Endothelial cell of umbilical vein (primary cell): ENCODE data around the gene CELF3. TPM values are rescaled to one million over a fixed set of nuclear protein-coding genes. Genes with fewer than 3 reads are reported as not detected.

Experiments used
- Bru-seq: library from RNA; stranded (reverse); fragments of 400-500 nt; gene quantifications from one replicate; lab custom pipeline; 2021; lab: Mats Ljungman, UMichigan
- BruChase-seq, 2 experiments: library from RNA; stranded (reverse); fragments of 400-500 nt; gene quantifications; one replicate each; lab custom pipeline; 2021; lab: Mats Ljungman, UMichigan
- BruUV-seq: library from RNA; stranded (reverse); fragments of 400-500 nt; replicated peaks from 2 replicates; lab custom pipeline; 2021; lab: Mats Ljungman, UMichigan
- CTCF ChIA-PET: fragments of 300-600, 350-600 bp; sonication (Branson Sonifier 250); formaldehyde crosslinking; loops from one replicate; lab custom pipeline; 2021; ENCODE audit warnings: antibody characterized with exemption, inconsistent platforms; lab: Charles Lee
- POLR2A ChIA-PET: fragments of 300-600, 350-600 bp; sonication (Branson Sonifier 250); formaldehyde crosslinking; loops from one replicate; lab custom pipeline; 2021; ENCODE audit warnings: antibody characterized with exemption, inconsistent platforms; lab: Charles Lee
- DNase-seq: peaks from one replicate; pipeline ENCODE4 v3.0.0-alpha.2; 2011; ENCODE audit warnings: low read depth, low spot score
- FAIRE-seq: peaks from 2 replicates; lab custom pipeline; 2011; peaks lifted over from hg19 to GRCh38; lab: Jason Lieb, UNC
- H2AFZ ChIP-seq: 2 replicates; pipeline ENCODE4 v1.6.0; 2012; ENCODE audit warnings: low read depth, low read length, control low read depth, inconsistent platforms
- H3K27ac ChIP-seq: 2 replicates; pipeline ENCODE4 v1.5.1; 2011; ENCODE audit warnings: low read depth, mild to moderate bottlenecking, control low read depth, low read length, moderate library complexity; ENCODE audit not compliant: insufficient read depth
- H3K27me3 ChIP-seq, 2 experiments: 2 replicates each; pipeline versions ENCODE4 v1.6.0 to v1.6.1; 2011; ENCODE audit warnings: low read length in 2 of 2, mixed read lengths in 1 of 2; ENCODE audit not compliant: control insufficient read depth in 2 of 2, insufficient read depth in 2 of 2
- H3K36me3 ChIP-seq, 2 experiments: 2 replicates in 1 of 2; 3 replicates in 1 of 2; pipeline ENCODE4 v1.5.1; 2011; ENCODE audit warnings: low read length in 2 of 2, mild to moderate bottlenecking in 1 of 2, moderate library complexity in 1 of 2; ENCODE audit not compliant: control insufficient read depth in 2 of 2, insufficient read depth in 2 of 2; ENCODE audit errors: extremely low read depth in 1 of 2
- H3K4me1 ChIP-seq: 3 replicates; pipeline ENCODE4 v1.5.1; 2011; ENCODE audit warnings: mild to moderate bottlenecking, low read length; ENCODE audit not compliant: control insufficient read depth, insufficient read depth; ENCODE audit errors: extremely low read depth
- H3K4me2 ChIP-seq: 2 replicates; pipeline ENCODE4 v1.6.1; 2011; ENCODE audit warnings: low read length, control low read depth, mixed read lengths; ENCODE audit not compliant: insufficient read depth
- H3K4me3 ChIP-seq, 3 experiments: fragments of 200-600 bp in 1 of 3; sonication (generic), shearing (Covaris generic) in 1 of 3; replicated peaks in 1 of 3; 2 replicates each; pipeline ENCODE4 v1.5.1; 2011 to 2016; ENCODE audit warnings: control low read depth in 3 of 3, low read length in 3 of 3, mild to moderate bottlenecking in 2 of 3, inconsistent platforms in 1 of 3, low read depth in 1 of 3, moderate library complexity in 1 of 3; ENCODE audit not compliant: insufficient read depth in 1 of 3
- H3K79me2 ChIP-seq: 2 replicates; pipeline ENCODE4 v1.6.0; 2012; ENCODE audit warnings: low read length, inconsistent platforms; ENCODE audit not compliant: control insufficient read depth, insufficient read depth
- H3K9ac ChIP-seq: replicated peaks from 2 replicates; pipeline ENCODE3; 2011; ENCODE audit warnings: low read length, control low read depth; ENCODE audit not compliant: insufficient read depth; ENCODE audit errors: extremely low read depth
- H3K9me1 ChIP-seq: replicated peaks from 3 replicates; pipeline ENCODE4 v1.6.0; 2011; ENCODE audit warnings: mild to moderate bottlenecking, low read length; ENCODE audit not compliant: control insufficient read depth, insufficient read depth; ENCODE audit errors: extremely low read depth
- H3K9me3 ChIP-seq: replicated peaks from 2 replicates; pipeline ENCODE4 v1.5.1; 2012; ENCODE audit warnings: low read length, inconsistent platforms; ENCODE audit not compliant: control insufficient read depth, insufficient read depth
- H4K20me1 ChIP-seq: replicated peaks from 2 replicates; pipeline ENCODE3; 2011; ENCODE audit warnings: mild to moderate bottlenecking, low read length; ENCODE audit not compliant: control insufficient read depth, insufficient read depth; ENCODE audit errors: extremely low read depth
- EZH2 ChIP-seq: IDR thresholded peaks from 2 replicates; pipeline ENCODE4 v1.6.1; 2012; ENCODE audit warnings: borderline replicate concordance, low read depth, mild to moderate bottlenecking, moderate library complexity, low read length, inconsistent platforms; ENCODE audit not compliant: severe bottlenecking
- dilution Hi-C: fragments of 300-500 bp; cut with MboI; formaldehyde crosslinking; loops from one replicate; pipeline ENCODE4 v1.15.0; 2019; ENCODE audit warnings: low sequenced_read_pairs; ENCODE audit not compliant: extremely low pct_ligation_motif_present
- intact Hi-C: fragments of 100-400 bp; cut with micrococcal nuclease; formaldehyde crosslinking; loops from one replicate; pipeline ENCODE4 v1.10.0; 2022
- long read RNA-seq: library from polyadenylated mRNA; stranded (forward); transcript quantifications from one replicate; pipeline ENCODE4 v2.0.0, GENCODE V29; 2021
- polyA minus RNA-seq, 3 experiments: library from RNA; depleted of rRNA, polyadenylated mRNA; stranded (reverse); fragments of >200 nt; gene quantifications; 1 replicate in 1 of 3; 2 replicates in 2 of 3; pipeline ENCODE4 v1.2.3, GENCODE V29; 2011
- polyA plus RNA-seq, 4 experiments: library from polyadenylated mRNA; depleted of rRNA in 3 of 4; stranded (reverse) in 3 of 4; unstranded in 1 of 4; fragments of >200 nt; gene quantifications; 2 replicates each; pipeline versions ENCODE4 v1.2.1 to v1.2.3, GENCODE V29; 2011 to 2012; ENCODE audit warnings: missing spikeins in 1 of 4
- total RNA-seq: library from RNA; stranded (reverse); gene quantifications from 2 replicates; pipeline ENCODE4 v1.2.3, GENCODE V29; 2021
- TF ChIP-seq, protein P1 (sequence below), 2 donors: IDR thresholded peaks; 1 replicate in 1 of 2; 2 replicates in 1 of 2; pipeline ENCODE4 v1.5.1; 2011; ENCODE audit warnings: low read length in 2 of 2, mild to moderate bottlenecking in 2 of 2, moderate library complexity in 2 of 2, control low read depth in 1 of 2, inconsistent platforms in 1 of 2, low read depth in 1 of 2; ENCODE audit not compliant: insufficient read depth in 1 of 2; ENCODE audit errors: extremely low read depth in 1 of 2

The CELF3 gene
- total RNA-seq (not detected in 2 replicates), polyA plus RNA-seq (not detected in 2 replicates), polyA minus RNA-seq (not detected in 2 replicates), Bru-seq, nascent RNA (not detected), BruChase-seq, experiment 1, labeled RNA remaining after a 6-hour chase (not detected), BruChase-seq, experiment 2, labeled RNA remaining after a 2-hour chase (not detected)
- polyA plus RNA-seq (2011; cell fraction: cytosol; rRNA removed): not detected in 2 replicates
- polyA plus RNA-seq (2011; cell fraction: nucleus; rRNA removed): not detected in 2 replicates
- not detected in 2 replicates for polyA plus RNA-seq (2012)
- not detected for polyA minus RNA-seq (2011; cell fraction: cytosol; rRNA and poly(A)+ RNA removed)
- polyA minus RNA-seq (2011; cell fraction: nucleus; rRNA and poly(A)+ RNA removed): not detected in 2 replicates
- long read RNA-seq: 0 reads

DNA sequence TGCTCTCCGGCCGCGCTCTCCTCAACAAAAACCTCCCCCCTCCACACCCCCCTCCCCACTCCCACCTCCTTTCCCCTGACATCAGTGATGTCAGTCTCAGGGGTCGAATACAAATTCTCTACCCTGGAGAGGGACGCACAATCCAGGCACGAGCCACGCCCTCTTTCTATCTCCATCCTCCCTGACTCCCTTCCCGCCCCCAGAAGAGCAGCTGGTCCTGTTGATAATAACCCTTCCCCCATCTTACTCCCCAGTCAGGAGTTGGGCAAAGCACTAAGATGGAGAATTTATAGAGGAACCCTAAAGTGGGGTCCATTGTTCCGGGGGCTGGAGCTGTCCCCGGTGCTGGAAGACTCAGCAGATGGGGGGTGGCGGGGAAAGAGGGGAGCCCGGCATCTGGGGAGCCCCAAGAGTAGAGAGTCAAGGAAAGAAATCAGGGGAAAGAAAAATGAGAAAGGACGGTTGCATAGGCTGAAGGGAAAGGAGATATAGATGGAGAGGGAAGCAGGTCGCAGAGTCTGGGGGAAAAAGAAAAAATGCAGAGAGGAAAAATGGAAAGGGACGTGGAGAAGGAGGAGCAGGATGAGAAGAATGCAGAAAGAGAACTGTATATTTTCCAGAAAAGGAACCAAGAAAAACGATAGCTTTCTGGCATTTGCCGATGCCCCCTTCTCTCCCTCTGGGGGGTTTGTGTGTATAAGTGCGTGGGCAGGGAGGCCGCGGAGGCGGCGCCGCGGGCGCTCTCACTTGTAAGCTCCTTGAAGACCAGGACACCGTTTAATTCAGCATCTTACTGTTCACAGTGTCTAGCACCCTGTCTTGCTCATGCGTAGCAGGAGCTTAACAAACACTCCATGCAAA lies at the start of gene CELF3:
TSS of gene CELF3 (minus strand) at position 33 of the 861 bp plus-strand sequence. CDS start 783 bp downstream, outside the sequence.
- no peak within 1 kb of the TSS for H3K4me2 ChIP-seq
- POLR2A ChIA-PET: no interaction called here
- no peaks in the 10 kb centered on the region for H4K20me1 ChIP-seq
- H3K4me1 ChIP-seq: peaks cover 4% of the 10 kb centered on the region
- H3K27ac ChIP-seq: no peak within 1 kb of the TSS
- H3K27me3 ChIP-seq: peaks cover 54% of the 10 kb centered on the region in 2 experiments
- H3K4me3 ChIP-seq: no peak within 1 kb of the TSS
- H3K36me3 ChIP-seq: no peaks in the 10 kb centered on the region
- H3K9me3 ChIP-seq: no peaks in the 10 kb centered on the region
- dilution Hi-C loops (no loop called here), intact Hi-C loops (no loop called here)
- no peak within 1 kb of the TSS for H2AFZ ChIP-seq
- H3K9me1 ChIP-seq: no peaks in the 10 kb centered on the region
- FAIRE-seq (no peak), DNase-seq (no peak)
- H3K9ac ChIP-seq: no peak within 1 kb of the TSS
- no peaks in the 10 kb centered on the region for H3K79me2 ChIP-seq
- CTCF ChIA-PET: interaction anchor here (1.6 to 2.1 kb wide), 2 partner anchors 16 to 24 kb away, joined by 5 to 6 read pairs; no protein-coding TSS in a partner anchor
- TF ChIP-seq EZH2: peak; percentile 47
- TF ChIP-seq, protein P1, sequence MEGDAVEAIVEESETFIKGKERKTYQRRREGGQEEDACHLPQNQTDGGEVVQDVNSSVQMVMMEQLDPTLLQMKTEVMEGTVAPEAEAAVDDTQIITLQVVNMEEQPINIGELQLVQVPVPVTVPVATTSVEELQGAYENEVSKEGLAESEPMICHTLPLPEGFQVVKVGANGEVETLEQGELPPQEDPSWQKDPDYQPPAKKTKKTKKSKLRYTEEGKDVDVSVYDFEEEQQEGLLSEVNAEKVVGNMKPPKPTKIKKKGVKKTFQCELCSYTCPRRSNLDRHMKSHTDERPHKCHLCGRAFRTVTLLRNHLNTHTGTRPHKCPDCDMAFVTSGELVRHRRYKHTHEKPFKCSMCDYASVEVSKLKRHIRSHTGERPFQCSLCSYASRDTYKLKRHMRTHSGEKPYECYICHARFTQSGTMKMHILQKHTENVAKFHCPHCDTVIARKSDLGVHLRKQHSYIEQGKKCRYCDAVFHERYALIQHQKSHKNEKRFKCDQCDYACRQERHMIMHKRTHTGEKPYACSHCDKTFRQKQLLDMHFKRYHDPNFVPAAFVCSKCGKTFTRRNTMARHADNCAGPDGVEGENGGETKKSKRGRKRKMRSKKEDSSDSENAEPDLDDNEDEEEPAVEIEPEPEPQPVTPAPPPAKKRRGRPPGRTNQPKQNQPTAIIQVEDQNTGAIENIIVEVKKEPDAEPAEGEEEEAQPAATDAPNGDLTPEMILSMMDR (IDR thresholded peaks at IDR 0.05; ENCODE audit: extremely low read depth in 1 of 2, insufficient read depth in 1 of 2, low read depth in 1 of 2, low read length in 2 of 2): no peak
- no TSS peak for BruUV-seq
